Stimulated activated memory B cell treated with anti-CD40 and anti-IgM and Interleukin-4, amounts not matched to agents 10 μg/mL and 1 μg/mL and 100 μg/mL, for 72 hours (primary cell): Measurements from ENCODE around the gene LRRC49.
"Not testable (repeated sequence)": the region's sequence is repeated elsewhere in the genome, so short reads cannot be mapped to it uniquely, and the experiment has no call there.

Source experiments
- ATAC-seq: fragments of 150-1000 bp; cut with Tn5 transposase; 2 replicates; pipeline ENCODE4 v1.10.0; 2021
- H3K27ac Mint-ChIP-seq: one replicate; pipeline ENCODE4 v1.8.0; 2022; ENCODE audit warnings: mild to moderate bottlenecking, mixed read lengths
- H3K27me3 Mint-ChIP-seq: one replicate; pipeline ENCODE4 v1.8.0; 2022; ENCODE audit warnings: mixed read lengths
- H3K36me3 Mint-ChIP-seq: one replicate; pipeline ENCODE4 v1.8.0; 2022; ENCODE audit warnings: mixed read lengths
- H3K4me1 Mint-ChIP-seq: one replicate; pipeline ENCODE4 v1.8.0; 2022; ENCODE audit warnings: mixed read lengths
- H3K4me3 Mint-ChIP-seq: one replicate; pipeline ENCODE4 v1.8.0; 2022; ENCODE audit warnings: mild to moderate bottlenecking, moderate library complexity, mixed read lengths
- H3K9me3 Mint-ChIP-seq: one replicate; pipeline ENCODE4 v1.8.0; 2022; ENCODE audit warnings: mixed read lengths

The LRRC49 gene

DNA sequence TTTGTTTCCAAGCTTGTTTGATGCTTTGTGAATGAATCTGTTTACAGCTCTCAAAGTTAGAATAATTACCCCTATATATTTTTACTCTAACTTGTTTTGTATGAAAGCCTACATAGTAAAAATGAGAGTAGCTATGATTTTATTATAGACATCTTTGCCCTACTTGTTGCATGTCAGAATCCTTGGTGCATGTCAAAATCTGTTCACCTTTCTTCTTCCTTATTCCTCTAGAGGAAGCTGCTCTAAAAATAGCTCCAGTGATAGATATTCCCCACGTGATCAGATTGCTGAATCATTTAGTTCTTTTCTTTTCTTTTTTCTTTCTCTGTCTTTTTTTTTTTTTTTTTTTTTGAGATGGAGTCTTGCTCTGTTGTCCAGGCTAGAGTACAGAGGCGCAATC is 39.8 kb downstream of the LRRC49 start:
- Mint-ChIP-seq H3K9me3 (no peaks in the 10 kb centered on the region), H3K27ac (no peak overlapping the region), H3K4me3 (no peak overlapping the region), H3K4me1 (no peaks in the 10 kb centered on the region), H3K36me3 (peaks cover 5% of the 10 kb centered on the region), H3K27me3 (peaks cover 11% of the 10 kb centered on the region)
- ATAC-seq: no peak

DNA sequence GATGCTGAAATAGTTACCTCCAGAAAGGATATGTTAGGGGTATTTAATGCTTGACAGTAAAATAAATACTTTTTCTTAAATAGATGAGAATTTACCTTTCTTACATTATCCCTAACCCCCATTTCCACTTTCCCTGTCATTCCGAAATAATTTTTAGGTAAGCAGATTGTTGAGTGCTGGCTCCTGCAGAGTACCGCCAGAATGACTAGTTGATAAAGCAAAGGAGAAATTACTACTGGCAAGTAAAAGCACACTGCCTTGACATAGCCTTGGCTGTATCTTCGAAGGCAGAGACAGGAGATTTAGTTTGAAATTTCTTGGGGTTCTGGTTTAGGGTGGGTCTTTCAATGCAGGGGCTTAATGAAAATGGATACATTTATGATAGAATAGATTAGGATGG is 40.8 kb downstream of the LRRC49 start:
- Mint-ChIP-seq H3K4me1 (no peaks in the 10 kb centered on the region), H3K4me3 (no peak overlapping the region), H3K27me3 (peaks cover 9% of the 10 kb centered on the region), H3K27ac (no peak overlapping the region), H3K36me3 (peaks cover 5% of the 10 kb centered on the region), H3K9me3 (no peaks in the 10 kb centered on the region)
- ATAC-seq: no peak

GRCh38 chr15:70935631-70936030 is 43.0 kb downstream of the LRRC49 start:
- H3K9me3 Mint-ChIP-seq: no peaks in the 10 kb centered on the region
- H3K4me1 Mint-ChIP-seq: no peaks in the 10 kb centered on the region
- no peak overlapping the region for H3K27ac Mint-ChIP-seq
- ATAC-seq: no peak
- H3K27me3 Mint-ChIP-seq: no peaks in the 10 kb centered on the region
- no peak overlapping the region for H3K4me3 Mint-ChIP-seq
- no peaks in the 10 kb centered on the region for H3K36me3 Mint-ChIP-seq

DNA sequence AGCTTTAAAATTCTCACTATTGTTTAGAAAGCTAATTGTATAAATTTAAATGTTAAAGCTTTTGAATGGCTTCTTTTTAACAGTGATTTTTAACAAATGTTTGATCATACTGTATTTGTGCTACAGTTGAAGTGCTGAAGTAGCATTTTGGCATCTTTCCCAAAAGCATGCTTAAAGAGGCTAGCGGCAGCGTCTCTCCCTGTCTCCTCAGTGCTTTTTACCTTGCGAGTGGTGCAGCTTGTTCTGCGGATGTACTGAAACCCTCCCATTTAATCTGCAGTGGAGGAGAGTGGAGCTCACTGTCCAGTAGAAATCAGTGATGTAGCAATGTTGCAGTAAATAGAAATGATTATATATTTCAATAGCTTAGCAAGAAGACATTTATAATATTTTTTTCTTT is 43.7 kb downstream of the LRRC49 start:
- Mint-ChIP-seq H3K27ac (no peak overlapping the region), H3K4me1 (no peaks in the 10 kb centered on the region)
- ATAC-seq: no peak

GRCh38 chr15:70943285-70943684 is 50.7 kb downstream of the LRRC49 start:
- H3K36me3 Mint-ChIP-seq, H3K27ac Mint-ChIP-seq, H3K4me3 Mint-ChIP-seq, ATAC-seq, H3K27me3 Mint-ChIP-seq, H3K4me1 Mint-ChIP-seq, H3K9me3 Mint-ChIP-seq: not testable (repeated sequence)

More for the DNA sequence above, 43.7 kb downstream of the LRRC49 start:
- Mint-ChIP-seq H3K36me3 (no peaks in the 10 kb centered on the region), H3K27me3 (no peaks in the 10 kb centered on the region), H3K4me3 (no peak overlapping the region), H3K9me3 (no peaks in the 10 kb centered on the region)

DNA sequence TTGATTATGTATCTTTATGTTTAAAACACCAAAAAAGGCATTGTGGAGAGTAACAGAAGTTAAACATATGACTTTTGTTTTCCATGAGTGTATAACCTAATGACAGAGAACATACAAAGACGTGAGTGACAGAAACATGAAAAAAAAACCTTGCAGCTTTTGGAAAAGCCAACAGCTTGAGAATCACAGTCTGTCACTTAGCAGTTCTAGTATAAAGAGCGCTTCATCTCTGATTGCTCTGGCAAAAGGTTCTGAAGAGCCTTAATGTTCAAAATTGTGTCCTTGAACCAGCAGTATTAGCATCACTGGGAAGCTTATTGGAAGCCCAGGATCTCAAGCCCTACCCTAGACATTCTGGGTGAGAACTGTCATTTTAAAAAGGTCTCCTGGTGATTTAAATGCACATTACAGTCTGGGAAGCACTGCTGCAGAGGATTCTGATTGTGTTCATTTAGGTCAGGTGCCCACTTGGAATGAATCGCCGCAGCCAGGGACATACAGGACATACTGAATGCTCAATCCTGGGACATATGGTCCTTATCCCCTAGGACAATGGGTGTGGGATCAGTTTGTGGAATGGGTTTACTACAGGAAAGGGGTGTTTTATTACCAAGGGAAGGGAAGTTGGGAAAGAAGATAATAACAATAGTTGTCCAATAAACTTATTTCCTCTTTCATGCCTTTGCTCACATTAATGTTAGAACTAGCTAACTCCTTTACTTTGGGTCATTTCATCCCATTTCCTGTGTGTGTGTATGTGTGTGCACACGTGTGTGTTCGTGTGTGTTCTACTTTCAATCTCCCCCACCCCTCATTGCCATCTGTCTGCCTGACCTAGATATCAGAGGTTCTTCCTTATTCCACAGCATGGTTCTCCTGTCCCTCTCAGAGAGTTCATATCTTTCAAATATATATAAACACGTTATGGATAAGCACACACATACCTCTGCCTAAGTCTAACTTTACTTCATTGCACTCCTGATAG is 55.0 kb downstream of the LRRC49 start:
- H3K27me3 Mint-ChIP-seq: no peaks in the 10 kb centered on the region
- H3K4me1 Mint-ChIP-seq: no peaks in the 10 kb centered on the region
- H3K27ac Mint-ChIP-seq: no peak overlapping the region
- H3K36me3 Mint-ChIP-seq: no peaks in the 10 kb centered on the region
- no peak for ATAC-seq
- H3K4me3 Mint-ChIP-seq: no peak overlapping the region
- H3K9me3 Mint-ChIP-seq: peaks cover 4% of the 10 kb centered on the region

DNA sequence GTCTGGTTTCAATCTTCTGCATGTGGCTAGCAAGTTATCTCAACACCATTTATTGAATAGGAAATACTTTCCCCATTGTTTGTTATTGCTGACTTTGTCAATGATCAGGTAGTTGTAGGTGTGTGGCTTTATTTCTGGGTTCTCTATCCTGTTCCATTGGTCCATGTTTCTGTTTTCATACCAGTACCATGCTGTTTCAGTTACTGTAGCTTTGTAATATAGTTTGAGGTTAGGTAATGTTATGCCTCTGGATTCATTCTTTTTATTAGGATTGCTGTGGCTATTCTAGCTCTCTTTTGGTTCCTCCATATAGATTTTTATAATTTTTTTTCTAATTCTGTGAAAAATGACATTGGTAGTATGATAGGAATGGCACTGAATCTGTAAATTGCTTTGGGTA is 58.3 kb downstream of the LRRC49 start:
- Mint-ChIP-seq H3K4me1 (no peaks in the 10 kb centered on the region), H3K4me3 (no peak overlapping the region), H3K9me3 (peaks cover 4% of the 10 kb centered on the region), H3K27me3 (peaks cover 9% of the 10 kb centered on the region), H3K36me3 (no peaks in the 10 kb centered on the region), H3K27ac (no peak overlapping the region)
- ATAC-seq: no peak

DNA sequence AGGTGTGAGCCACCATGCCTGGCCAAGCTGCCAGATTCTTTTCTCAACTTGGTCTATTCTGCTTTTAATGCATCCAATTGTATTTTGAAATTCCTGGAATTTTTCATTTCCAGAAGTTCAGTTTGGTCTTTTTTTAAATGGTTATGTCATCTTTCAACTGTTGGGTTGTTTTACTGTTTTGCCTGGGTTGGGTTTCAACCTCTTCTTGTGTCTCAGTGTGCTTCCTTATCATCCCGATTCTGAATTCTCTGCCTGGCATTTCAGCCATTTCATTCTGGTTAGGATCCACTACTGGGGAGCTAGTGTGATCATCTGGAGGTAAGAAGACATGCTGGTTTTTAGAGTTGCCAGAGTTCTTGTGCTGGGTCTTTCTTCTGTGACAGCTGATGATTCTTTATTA is 61.5 kb downstream of the LRRC49 start:
- peaks cover 24% of the 10 kb centered on the region for H3K27me3 Mint-ChIP-seq
- no peak overlapping the region for H3K4me3 Mint-ChIP-seq
- H3K9me3 Mint-ChIP-seq: peaks cover 5% of the 10 kb centered on the region
- no peak overlapping the region for H3K27ac Mint-ChIP-seq
- no peaks in the 10 kb centered on the region for H3K36me3 Mint-ChIP-seq
- ATAC-seq: no peak
- no peaks in the 10 kb centered on the region for H3K4me1 Mint-ChIP-seq

- Mint-ChIP-seq H3K36me3 (no peaks in the 10 kb centered on the region), H3K4me3 (no peak overlapping the region), H3K9me3 (peaks cover 6% of the 10 kb centered on the region), H3K27ac (no peak overlapping the region), H3K27me3 (peaks cover 29% of the 10 kb centered on the region), H3K4me1 (no peaks in the 10 kb centered on the region)
- no peak for ATAC-seq
Measured at GRCh38 chr15:70954733-70955132, 62.1 kb downstream of the LRRC49 start.

GRCh38 chr15:70955151-70955550 is 62.5 kb downstream of the LRRC49 start:
- Mint-ChIP-seq H3K27me3 (peaks cover 34% of the 10 kb centered on the region), H3K4me3 (no peak overlapping the region), H3K36me3 (no peaks in the 10 kb centered on the region), H3K4me1 (no peaks in the 10 kb centered on the region), H3K27ac (no peak overlapping the region), H3K9me3 (peaks cover 8% of the 10 kb centered on the region)
- ATAC-seq: no peak

GRCh38 chr15:70956201-70956995 is 63.8 kb downstream of the LRRC49 start:
- no peak overlapping the region for H3K4me3 Mint-ChIP-seq
- peaks cover 34% of the 10 kb centered on the region for H3K27me3 Mint-ChIP-seq
- H3K27ac Mint-ChIP-seq: no peak overlapping the region
- peaks cover 5% of the 10 kb centered on the region for H3K9me3 Mint-ChIP-seq
- ATAC-seq: no peak
- no peaks in the 10 kb centered on the region for H3K4me1 Mint-ChIP-seq
- H3K36me3 Mint-ChIP-seq: no peaks in the 10 kb centered on the region

- Mint-ChIP-seq H3K27ac (no peak overlapping the region), H3K36me3 (no peaks in the 10 kb centered on the region), H3K27me3 (peaks cover 25% of the 10 kb centered on the region), H3K4me3 (no peak overlapping the region), H3K9me3 (peaks cover 7% of the 10 kb centered on the region), H3K4me1 (no peaks in the 10 kb centered on the region)
- ATAC-seq: no peak
Measured at GRCh38 chr15:70962084-70962483, 69.5 kb downstream of the LRRC49 start.

GRCh38 chr15:70963199-70963598 is 70.6 kb downstream of the LRRC49 start:
- Mint-ChIP-seq H3K4me3 (no peak overlapping the region), H3K27ac (no peak overlapping the region), H3K9me3 (peaks cover 7% of the 10 kb centered on the region), H3K27me3 (peaks cover 19% of the 10 kb centered on the region), H3K36me3 (no peaks in the 10 kb centered on the region), H3K4me1 (no peaks in the 10 kb centered on the region)
- no peak for ATAC-seq

- ATAC-seq: no peak
- peaks cover 7% of the 10 kb centered on the region for H3K9me3 Mint-ChIP-seq
- H3K36me3 Mint-ChIP-seq: no peaks in the 10 kb centered on the region
- no peak overlapping the region for H3K4me3 Mint-ChIP-seq
- peaks cover 12% of the 10 kb centered on the region for H3K27me3 Mint-ChIP-seq
- no peak overlapping the region for H3K27ac Mint-ChIP-seq
- H3K4me1 Mint-ChIP-seq: no peaks in the 10 kb centered on the region
Measured at GRCh38 chr15:70964058-70964457, 71.4 kb downstream of the LRRC49 start.

GRCh38 chr15:70964686-70965085 is 72.1 kb downstream of the LRRC49 start:
- Mint-ChIP-seq H3K4me3 (no peak overlapping the region), H3K36me3 (no peaks in the 10 kb centered on the region), H3K27ac (no peak overlapping the region), H3K9me3 (peaks cover 7% of the 10 kb centered on the region), H3K4me1 (no peaks in the 10 kb centered on the region), H3K27me3 (peaks cover 5% of the 10 kb centered on the region)
- ATAC-seq: no peak

DNA sequence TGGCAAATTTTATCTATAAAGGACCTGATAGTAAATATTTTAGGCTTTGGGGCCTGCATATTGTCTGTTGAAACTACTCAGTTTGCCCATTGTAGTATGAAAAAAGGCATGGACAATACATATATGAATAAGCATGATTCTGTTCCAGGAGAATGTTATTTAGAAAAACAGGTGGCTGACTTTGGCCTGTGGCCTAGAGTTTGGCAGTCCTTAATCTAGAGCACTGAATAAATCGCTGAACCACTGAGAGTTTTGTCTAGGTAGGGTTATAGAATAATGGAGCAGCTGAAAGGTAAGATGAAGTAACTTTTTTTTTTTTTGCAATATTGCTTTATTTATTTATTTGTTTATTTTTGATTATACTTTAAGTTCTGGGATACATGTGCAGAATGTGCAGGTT is 75.0 kb downstream of the LRRC49 start:
- no peaks in the 10 kb centered on the region for H3K36me3 Mint-ChIP-seq
- peaks cover 2% of the 10 kb centered on the region for H3K9me3 Mint-ChIP-seq

More for the DNA sequence above, 75.0 kb downstream of the LRRC49 start:
- Mint-ChIP-seq H3K27ac (no peak overlapping the region), H3K4me3 (no peak overlapping the region), H3K4me1 (no peaks in the 10 kb centered on the region), H3K27me3 (no peaks in the 10 kb centered on the region)
- no peak for ATAC-seq
